ENCODE measurements around the gene CLDN19.
"Not testable (repeated sequence)": the region's sequence is repeated elsewhere in the genome, so short reads cannot be mapped to it uniquely, and the experiment has no call there.

The CLDN19 gene

GRCh38 chr1:42737986-42738677 lies 1.9 kb downstream of the CLDN19 start:
- no peak for DNase-seq (ENCODE audit: low spot score)

DNA sequence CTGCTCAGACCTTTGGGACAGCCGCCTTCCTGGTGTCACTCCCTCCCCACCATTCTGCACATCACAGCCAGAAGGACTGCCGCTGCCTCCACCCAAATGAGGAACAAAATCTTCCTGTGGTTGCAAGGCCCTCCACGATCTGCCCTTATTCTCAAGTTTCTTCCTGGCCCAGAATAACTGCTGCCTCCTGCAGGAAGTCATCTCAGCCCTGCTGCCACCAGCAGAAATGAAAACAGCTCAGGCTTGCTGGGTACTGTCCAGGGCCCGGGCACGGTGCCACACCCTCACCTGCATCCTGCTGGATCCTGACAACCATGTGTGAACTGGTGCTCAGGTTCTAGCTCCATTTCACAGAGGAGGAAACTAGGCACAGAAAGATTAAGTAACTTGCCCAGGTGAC lies 2.8 kb downstream of the CLDN19 start:
- no peak for DNase-seq (ENCODE audit: low spot score)

GRCh38 chr1:42736571-42737200 lies 3.4 kb downstream of the CLDN19 start:
- DNase-seq (ENCODE audit: low spot score): no peak

- DNase-seq (ENCODE audit: low spot score): no peak
These were observed 3.9 kb downstream of the CLDN19 start for GRCh38 chr1:42736152-42736551.

DNA sequence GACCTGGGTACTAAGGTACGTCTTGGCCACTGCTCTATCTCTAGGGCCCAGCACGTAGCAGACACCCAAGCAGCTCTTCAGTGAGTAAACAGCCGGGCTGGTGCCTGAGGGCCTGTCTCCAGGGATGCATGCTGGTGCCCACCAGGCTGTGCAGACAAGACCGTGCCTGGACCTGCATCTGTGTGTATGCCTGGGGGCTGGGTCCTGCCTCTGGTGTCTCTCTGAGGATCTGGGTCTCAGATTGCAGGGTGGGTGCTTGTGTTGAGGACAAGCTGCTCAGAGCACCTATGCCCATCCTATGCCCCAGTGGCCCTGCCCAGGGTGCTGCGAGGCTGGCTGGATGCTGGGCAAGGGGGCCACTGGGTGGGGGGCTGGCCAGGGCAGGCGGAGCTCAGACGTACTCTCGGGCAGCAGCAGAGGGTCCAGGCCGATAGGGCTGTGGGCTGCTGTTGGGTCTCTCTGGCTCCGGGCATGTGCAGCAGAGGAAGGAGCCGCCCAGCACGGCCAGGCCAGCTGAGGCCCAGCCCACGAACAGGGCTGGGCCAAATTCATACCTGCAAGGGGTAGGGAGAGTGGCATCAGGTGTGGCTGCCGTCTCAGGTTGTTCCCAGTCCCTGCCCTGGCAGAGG lies 4.4 kb downstream of the CLDN19 start:
- no peak for DNase-seq (ENCODE audit: low spot score)

GRCh38 chr1:42735056-42735455 lies 5.0 kb downstream of the CLDN19 start:
- no peak for DNase-seq (ENCODE audit: low spot score)

DNA sequence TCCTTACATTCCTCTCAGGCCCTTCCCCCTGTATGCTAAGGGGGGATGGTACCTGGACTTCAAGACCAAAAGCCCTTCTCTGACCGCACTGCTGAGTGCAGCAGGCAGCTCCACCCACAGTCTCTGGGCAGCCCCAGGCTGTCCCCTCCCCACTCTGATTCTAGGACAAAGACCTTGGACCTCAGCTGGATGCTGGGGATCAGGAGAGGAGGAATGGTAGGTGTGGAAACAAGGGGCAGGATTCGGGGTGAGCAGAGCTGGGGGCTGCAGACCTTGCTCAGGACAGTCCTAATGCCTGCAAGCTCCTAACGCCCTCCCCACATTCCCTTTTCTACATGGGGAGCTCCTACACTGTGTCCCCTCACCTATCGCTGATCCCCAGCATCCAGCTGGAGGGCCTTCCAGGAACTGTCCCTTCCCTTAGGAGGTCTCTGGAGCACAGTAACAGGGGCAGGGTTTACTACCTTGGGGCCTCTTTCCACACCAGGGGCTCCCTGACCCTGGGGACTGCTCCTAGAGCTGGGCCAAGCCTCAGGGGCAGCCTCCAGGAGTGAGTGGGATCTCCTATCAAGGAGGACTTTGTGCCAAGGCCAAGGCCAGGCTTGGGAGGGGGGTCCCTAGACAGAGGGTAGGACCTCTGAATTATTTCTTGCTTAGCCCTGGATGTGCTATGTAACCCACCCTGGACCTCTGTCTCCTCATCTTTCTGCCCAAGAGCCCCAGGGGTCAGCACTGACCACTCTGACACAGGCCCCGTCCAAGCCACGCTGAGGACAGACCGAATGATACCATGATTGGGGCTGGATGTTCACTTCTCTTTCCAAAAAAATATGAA lies 5.6 kb downstream of the CLDN19 start:
- DNase-seq (ENCODE audit: low spot score): no peak

- DNase-seq (ENCODE audit: low spot score): no peak
These were observed 6.4 kb downstream of the CLDN19 start for GRCh38 chr1:42733415-42734200.

DNA sequence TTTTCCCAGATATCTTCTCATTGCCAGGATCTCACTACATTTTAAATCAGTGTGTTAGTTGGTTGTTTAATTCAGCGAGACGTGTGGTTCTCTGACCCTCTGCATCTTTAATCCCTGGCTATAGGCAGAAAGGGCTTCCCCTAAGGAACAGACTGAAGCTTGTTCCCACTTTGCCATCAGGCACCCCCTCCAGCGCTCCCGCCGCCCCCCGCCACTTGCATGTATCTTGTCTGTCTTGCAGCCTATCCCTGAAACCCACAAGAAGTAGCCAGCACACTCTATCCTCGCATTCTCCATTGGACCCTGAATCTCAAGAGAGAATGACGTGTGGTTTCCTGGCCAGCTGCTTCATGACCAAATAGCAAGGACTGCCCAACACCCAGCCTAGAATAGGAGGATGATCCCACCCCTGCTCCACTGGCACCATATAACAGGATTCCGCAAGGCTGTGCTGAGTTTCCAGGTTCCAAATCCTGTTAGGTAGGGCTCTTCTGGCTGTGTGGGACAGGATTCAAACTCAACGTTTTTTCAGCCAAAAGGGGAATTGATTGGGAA lies 7.8 kb downstream of the CLDN19 start:
- DNase-seq (ENCODE audit: low spot score): no peak

GRCh38 chr1:42731585-42731984 lies 8.5 kb downstream of the CLDN19 start:
- no peak for DNase-seq (ENCODE audit: low spot score)

DNA sequence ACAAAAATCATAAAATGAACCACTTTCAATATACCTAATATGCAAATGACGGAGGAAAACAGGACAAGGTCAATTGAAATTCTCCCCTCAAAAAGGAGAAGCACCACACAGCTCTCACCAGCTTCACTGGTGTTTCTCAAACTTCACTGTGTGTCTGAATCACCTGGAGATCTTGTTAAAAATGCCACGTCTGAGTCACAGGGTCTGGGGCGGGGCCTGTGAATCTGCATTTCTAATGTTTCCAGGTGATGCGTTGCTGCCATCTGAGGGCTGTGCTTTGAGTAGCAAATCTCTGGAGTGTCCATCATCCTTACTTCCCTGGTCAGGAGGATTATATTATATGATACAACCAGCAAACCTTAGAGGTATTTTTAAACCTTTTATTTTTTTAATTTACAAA lies 9.0 kb downstream of the CLDN19 start:
- no peak for DNase-seq (ENCODE audit: low spot score)

DNA sequence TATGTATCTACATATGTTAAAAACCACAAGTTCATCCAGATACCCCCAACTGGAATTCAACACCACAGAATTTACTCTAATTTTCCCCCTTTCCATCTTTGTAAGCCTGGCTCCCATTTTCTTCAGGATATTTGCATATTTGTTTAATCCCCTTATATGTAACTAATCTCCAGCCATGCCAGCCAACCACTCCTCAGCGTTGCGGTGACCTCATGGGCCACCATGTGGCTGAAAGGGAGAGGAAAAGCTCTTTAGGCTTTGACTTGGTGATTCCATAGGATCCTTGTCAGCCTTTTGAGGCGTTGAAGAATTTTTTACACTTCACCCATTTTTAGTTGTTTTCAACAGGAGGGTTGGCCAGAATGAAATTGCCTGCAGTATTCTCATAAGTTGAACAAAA lies 10.0 kb downstream of the CLDN19 start:
- no peak for DNase-seq (ENCODE audit: low spot score)

- DNase-seq (ENCODE audit: low spot score): not testable (repeated sequence)
These were observed 14.2 kb downstream of the CLDN19 start for GRCh38 chr1:42725820-42726219.

DNA sequence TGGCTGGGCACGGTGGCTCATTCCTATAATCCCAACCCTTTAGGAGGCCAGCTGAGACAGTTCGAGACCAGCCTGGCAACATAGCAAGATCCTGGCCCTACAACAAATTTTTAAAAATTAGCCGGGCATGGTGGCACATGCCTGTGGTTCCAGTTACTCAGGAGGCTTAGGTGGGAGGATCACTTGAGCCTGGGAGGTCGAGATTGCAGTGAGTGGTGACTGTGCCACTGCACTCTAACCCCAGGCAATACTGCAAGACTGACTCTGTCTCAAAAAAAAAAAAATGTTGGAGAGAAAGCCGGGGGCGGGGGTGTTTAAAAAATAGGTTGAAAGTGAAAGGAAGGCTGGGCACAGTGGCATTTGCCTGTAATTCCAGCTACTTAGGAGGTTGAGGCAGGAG lies 16.5 kb downstream of the CLDN19 start:
- DNase-seq (ENCODE audit: low spot score): no peak

DNA sequence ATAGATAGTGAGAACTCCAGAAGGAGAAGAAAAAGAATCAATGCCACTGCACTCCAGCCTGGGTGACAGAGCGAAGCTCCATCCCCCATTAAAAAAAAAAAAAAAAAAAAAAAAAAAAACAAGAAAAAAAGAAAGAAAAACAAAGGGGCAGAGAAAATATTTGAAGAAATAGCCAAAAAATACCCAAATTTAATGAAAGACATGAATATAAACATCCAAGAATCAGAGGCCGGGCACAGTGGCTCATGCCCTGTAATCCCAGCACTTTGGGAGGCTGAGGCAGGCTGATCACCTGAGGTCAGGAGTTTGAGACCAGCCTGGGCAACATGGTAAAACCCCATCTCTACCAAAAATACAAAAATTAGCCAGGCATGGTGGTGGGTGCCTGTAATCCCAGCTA lies 17.6 kb downstream of the CLDN19 start:
- DNase-seq (ENCODE audit: low spot score): not testable (repeated sequence)

GRCh38 chr1:42721926-42722325 lies 18.1 kb downstream of the CLDN19 start:
- DNase-seq (ENCODE audit: low spot score): no peak

DNA sequence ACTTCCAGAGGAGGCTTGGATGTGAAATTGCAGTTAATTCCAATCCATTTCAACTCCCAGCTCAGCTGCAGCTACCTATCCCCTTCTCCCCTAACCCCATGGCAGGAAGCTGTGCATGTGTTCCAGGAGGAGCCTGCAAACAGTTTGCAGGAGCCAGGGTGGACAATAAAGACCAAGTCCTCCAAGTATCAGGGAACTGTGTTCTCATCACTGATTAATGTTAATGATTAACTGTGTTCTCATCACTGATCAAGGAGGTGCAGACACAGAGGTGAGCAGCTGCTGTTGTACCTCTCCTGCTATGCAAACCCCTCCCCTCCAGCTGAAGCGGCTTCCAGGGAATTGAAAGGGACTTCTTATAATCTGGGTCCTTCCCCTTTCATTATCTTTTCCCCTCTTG lies 19.2 kb downstream of the CLDN19 start:
- no peak for DNase-seq (ENCODE audit: low spot score)

DNA sequence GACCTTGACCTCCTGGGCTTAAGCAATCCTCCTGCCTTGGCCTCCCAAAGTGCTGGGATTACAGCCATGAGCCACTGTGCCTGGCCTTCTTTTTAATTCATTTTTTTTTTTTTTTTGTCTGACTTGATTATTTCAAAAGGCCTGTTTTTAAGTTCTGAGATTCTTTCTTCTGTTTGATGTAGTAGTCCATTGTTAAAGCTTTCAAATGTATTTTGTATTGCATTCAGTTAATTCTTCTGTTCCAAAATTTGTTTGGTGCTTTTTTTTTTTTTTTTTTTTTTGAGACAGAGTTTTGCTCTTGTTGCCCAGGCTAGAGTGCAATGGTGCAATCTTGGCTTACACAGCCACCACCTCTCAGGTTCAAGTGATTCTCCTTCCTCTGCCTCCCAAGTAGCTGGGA lies 25.6 kb downstream of the CLDN19 start:
- not testable (repeated sequence) for DNase-seq (ENCODE audit: low spot score)

DNA sequence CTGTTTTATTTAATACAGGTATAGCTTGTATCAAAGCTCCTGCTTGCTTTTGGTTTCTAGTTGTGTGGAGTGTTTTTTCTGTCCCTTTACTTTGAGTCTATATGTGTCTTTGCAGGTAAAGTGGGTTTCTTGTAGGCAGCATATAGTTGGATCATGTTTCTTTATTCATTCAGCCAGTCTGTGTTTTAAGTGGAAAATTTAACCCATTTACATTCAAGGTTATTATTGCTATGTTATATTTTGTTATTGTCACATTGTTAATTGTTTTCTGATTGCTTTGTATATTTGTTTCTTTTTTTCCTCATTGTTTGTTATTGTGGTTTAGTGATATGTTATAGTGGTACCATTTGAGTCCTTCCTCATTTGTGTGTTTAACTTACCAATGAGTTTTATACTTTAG lies 26.7 kb downstream of the CLDN19 start:
- DNase-seq (ENCODE audit: low spot score): no peak

GRCh38 chr1:42712808-42713207 lies 27.2 kb downstream of the CLDN19 start:
- not testable (repeated sequence) for DNase-seq (ENCODE audit: low spot score)

- DNase-seq (ENCODE audit: low spot score): no peak
These were observed 36.1 kb downstream of the CLDN19 start for GRCh38 chr1:42703888-42704464.
